GM08714 (cell line): ENCODE results near the gene CENPO.

Experiments
- H3K4me3 ChIP-seq: fragments of 200-500 bp; sonication (Bioruptor generic); 2 replicates; pipeline ENCODE4 v1.5.1; 2014; ENCODE audit warnings: mild to moderate bottlenecking, low read length, inconsistent platforms
- ZNF274 ChIP-seq: IDR thresholded peaks from 2 replicates; pipeline ENCODE4 v1.6.1; 2012; ENCODE audit warnings: mild to moderate bottlenecking, low read depth, low read length

CENPO gene

GRCh38 chr2:24863641-24864040 lies 70.4 kb downstream of the CENPO start:
- no peak for TF ChIP-seq ZNF274
- H3K4me3 ChIP-seq: no peak overlapping the region

DNA sequence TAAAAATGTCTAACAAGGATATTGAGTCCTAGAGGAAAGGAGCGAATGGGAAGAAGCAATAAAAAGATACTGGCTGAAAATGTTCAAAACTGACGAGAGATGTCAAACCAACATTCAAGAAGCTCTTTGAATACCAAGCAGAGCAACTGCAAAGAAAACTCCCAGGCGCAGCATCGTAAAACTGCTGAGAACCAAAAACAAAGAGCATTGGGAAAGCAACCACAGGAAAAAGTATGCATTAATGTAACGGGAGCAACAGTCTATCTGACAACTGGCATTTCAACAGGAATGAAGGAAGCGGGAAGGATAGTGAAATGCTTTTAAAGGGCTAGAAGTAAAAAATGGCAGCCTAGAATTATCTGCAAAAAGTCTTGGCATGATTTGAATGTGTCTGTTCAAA lies 73.7 kb downstream of the CENPO start:
- TF ChIP-seq ZNF274: no peak
- H3K4me3 ChIP-seq: no peak overlapping the region

- TF ChIP-seq ZNF274: no peak
- no peak overlapping the region for H3K4me3 ChIP-seq
Measured at GRCh38 chr2:24870440-24870839, 77.2 kb downstream of the CENPO start.

DNA sequence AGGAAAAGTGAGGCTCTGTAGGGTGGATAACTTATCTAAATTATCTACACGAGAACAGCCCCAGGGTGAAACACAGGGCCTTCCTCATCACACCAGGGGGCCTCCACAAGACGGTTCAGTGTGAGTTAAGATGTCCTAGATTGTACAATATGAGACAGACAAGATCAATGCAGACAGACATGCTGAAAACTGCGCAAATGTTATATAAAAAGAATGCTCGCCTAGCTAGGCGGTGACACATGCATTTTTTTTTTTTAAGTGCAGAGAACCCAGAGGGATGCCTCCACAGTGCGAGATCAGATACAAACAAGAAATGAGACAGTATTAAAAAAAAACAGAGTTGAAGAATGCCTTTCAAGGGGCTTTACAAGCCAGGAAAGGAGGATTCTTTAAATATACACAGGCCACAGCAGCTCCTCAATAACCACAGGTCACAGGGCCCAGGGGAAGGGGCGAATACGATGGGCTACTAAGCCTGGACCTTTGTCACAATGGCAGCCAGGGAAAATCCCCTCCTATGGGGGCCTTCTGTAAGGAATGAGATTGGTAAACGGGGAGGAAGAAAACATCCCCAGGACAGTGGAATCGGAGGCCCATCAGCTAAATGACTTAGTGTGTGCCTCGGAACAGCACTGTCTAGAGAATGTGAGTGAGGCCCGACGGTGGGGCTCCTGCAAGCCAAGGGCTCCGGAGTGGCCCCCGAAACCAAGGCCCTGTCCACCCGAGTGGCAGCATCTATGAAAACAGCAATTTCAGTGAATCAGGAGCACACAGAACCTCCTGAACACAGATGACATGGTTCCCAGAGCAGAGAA lies 77.9 kb downstream of the CENPO start:
- H3K4me3 ChIP-seq: no peak overlapping the region
- no peak for TF ChIP-seq ZNF274

GRCh38 chr2:24871852-24872333 lies 78.7 kb downstream of the CENPO start:
- no peak for TF ChIP-seq ZNF274
- no peak overlapping the region for H3K4me3 ChIP-seq
